ENCODE results near the gene CASP7.

CASP7 gene

GRCh38 chr10:113712755-113713639 lies 33.3 kb downstream of the CASP7 start:
- no peak for DNase-seq

GRCh38 chr10:113713640-113713982 lies 33.9 kb downstream of the CASP7 start:
- no peak for DNase-seq

- DNase-seq = no peak
Observed at GRCh38 chr10:113716109-113716910, 36.6 kb downstream of the CASP7 start.

GRCh38 chr10:113718969-113719822 lies 39.5 kb downstream of the CASP7 start:
- DNase-seq = no peak

GRCh38 chr10:113720386-113720785 lies 40.7 kb downstream of the CASP7 start:
- DNase-seq = no peak

GRCh38 chr10:113732160-113732881 lies 52.6 kb downstream of the CASP7 start:
- DNase-seq = no peak

- DNase-seq = no peak
Observed at GRCh38 chr10:113732966-113733365, 53.3 kb downstream of the CASP7 start.

- no peak for DNase-seq
Observed at GRCh38 chr10:113733635-113734034, 53.9 kb downstream of the CASP7 start.

GRCh38 chr10:113735913-113736312 lies 56.2 kb downstream of the CASP7 start:
- DNase-seq = no peak

GRCh38 chr10:113736576-113736975 lies 56.9 kb downstream of the CASP7 start:
- no peak for DNase-seq

GRCh38 chr10:113739031-113739430 lies 59.3 kb downstream of the CASP7 start:
- no peak for DNase-seq

- no peak for DNase-seq
Observed at GRCh38 chr10:113739577-113739976, 59.9 kb downstream of the CASP7 start.

- no peak for DNase-seq
Observed at GRCh38 chr10:113740850-113741249, 61.1 kb downstream of the CASP7 start.

GRCh38 chr10:113742466-113742865 lies 62.8 kb downstream of the CASP7 start:
- no peak for DNase-seq

GRCh38 chr10:113743594-113743993 lies 63.9 kb downstream of the CASP7 start:
- DNase-seq = no peak

- no peak for DNase-seq
Observed at GRCh38 chr10:113745374-113745773, 65.7 kb downstream of the CASP7 start.

GRCh38 chr10:113746217-113746957 lies 66.7 kb downstream of the CASP7 start:
- no peak for DNase-seq

- DNase-seq = no peak
Observed at GRCh38 chr10:113751181-113751732, 71.5 kb downstream of the CASP7 start, which contains the start of gene PLEKHS1. Gene PLEKHS1 (plus strand): TSS chr10:113751682. CDS start chr10:113755278, 3,596 bp downstream.

- no peak for DNase-seq
Observed at GRCh38 chr10:113752553-113752952, 72.8 kb downstream of the CASP7 start.

GRCh38 chr10:113753020-113753692 lies 73.4 kb downstream of the CASP7 start:
- DNase-seq = no peak

- DNase-seq = no peak
Observed at GRCh38 chr10:113754125-113754524, 74.4 kb downstream of the CASP7 start.

Measured in T-helper 9 cell (primary cell).